ENCODE results near the gene INKA1. TPM values are rescaled to one million over a fixed set of nuclear protein-coding genes. Genes with fewer than 3 reads are reported as not detected.

Gene INKA1
- total RNA-seq, 1 experiment from 2014 or later: not detected

GRCh38 chr3:49801160-49801559 is 1.9 kb upstream of the INKA1 start:
- no peak for DNase-seq
- CTCF ChIA-PET: no interaction called here
- H3K27me3 Mint-ChIP-seq (ENCODE audit: insufficient read depth, unreplicated experiment): peaks cover 2% of the 10 kb centered on the region

GRCh38 chr3:49803465-49804140 is 542 bp downstream of the INKA1 start:
- Mint-ChIP-seq H3K9me3 (ENCODE audit: unreplicated experiment) (no peaks in the 10 kb centered on the region), H3K27me3 (ENCODE audit: insufficient read depth, unreplicated experiment) (peaks cover 2% of the 10 kb centered on the region), H3K36me3 (ENCODE audit: insufficient read depth, unreplicated experiment) (peaks cover 5% of the 10 kb centered on the region), H3K4me3 (ENCODE audit: unreplicated experiment) (peak overlapping the region; percentile 91), H3K4me1 (ENCODE audit: low read depth, unreplicated experiment) (peaks cover 16% of the 10 kb centered on the region), H3K27ac (ENCODE audit: unreplicated experiment) (no peak overlapping the region)
- no TSS peak for BruUV-seq (replicated peaks)
- Histone ChIP-seq H3K4me1 (no peaks in the 10 kb centered on the region), H3K36me3 (ENCODE audit: control insufficient read depth, insufficient read depth, low read length) (no peaks in the 10 kb centered on the region), H3K9me3 (no peaks in the 10 kb centered on the region), H3K4me3 (ENCODE audit: low read depth, low read length) (peak overlapping the region; percentile 74), H3K27me3 (replicated peaks; ENCODE audit: control insufficient read depth, insufficient read depth, low read length) (no peaks in the 10 kb centered on the region)
- TF ChIP-seq CTCF (IDR thresholded peaks at IDR 0.05; ENCODE audit: insufficient read depth in 1 of 2, low read depth in 1 of 2, low read length in 1 of 2, severe bottlenecking in 1 of 2, unreplicated experiment in 1 of 2): no peak
- POLR2A ChIA-PET: interaction anchor here (0.6 kb wide), 1 partner anchor 137 kb away, joined by 7 read pairs; no protein-coding TSS in a partner anchor
- intact Hi-C loops (cut with micrococcal nuclease; ENCODE audit: unreplicated experiment): loop anchor here (2.0 kb wide), 1 partner anchor 17 kb away; the partner anchor contains the start of gene IP6K1
- CTCF ChIA-PET: interaction anchor here (0.6 to 2.6 kb wide), 18 partner anchors 10 to 796 kb away, joined by 3 to 24 read pairs (median 5); partner anchors contain the start of genes AMIGO3, IP6K1, MON1A and MST1R
- no peak for DNase-seq

More at GRCh38 chr3:49801160-49801559, 1.9 kb upstream of the INKA1 start:
- Mint-ChIP-seq H3K4me1 (ENCODE audit: low read depth, unreplicated experiment) (peaks cover 16% of the 10 kb centered on the region), H3K36me3 (ENCODE audit: insufficient read depth, unreplicated experiment) (peaks cover 5% of the 10 kb centered on the region), H3K9me3 (ENCODE audit: unreplicated experiment) (no peaks in the 10 kb centered on the region), H3K27ac (ENCODE audit: unreplicated experiment) (no peak overlapping the region), H3K4me3 (ENCODE audit: unreplicated experiment) (no peak overlapping the region)
- Histone ChIP-seq H3K27me3 (replicated peaks; ENCODE audit: control insufficient read depth, insufficient read depth, low read length) (no peaks in the 10 kb centered on the region), H3K36me3 (ENCODE audit: control insufficient read depth, insufficient read depth, low read length) (no peaks in the 10 kb centered on the region), H3K4me1 (no peaks in the 10 kb centered on the region), H3K4me3 (ENCODE audit: low read depth, low read length) (no peak overlapping the region), H3K9me3 (no peaks in the 10 kb centered on the region)
- no peak for TF ChIP-seq CTCF (IDR thresholded peaks at IDR 0.05; ENCODE audit: insufficient read depth in 1 of 2, low read depth in 1 of 2, low read length in 1 of 2, severe bottlenecking in 1 of 2, unreplicated experiment in 1 of 2)
- intact Hi-C loops (cut with micrococcal nuclease; ENCODE audit: unreplicated experiment): no loop called here
- BruUV-seq (replicated peaks): no TSS peak
- POLR2A ChIA-PET: interaction anchor here (0.6 kb wide), 1 partner anchor 82 kb away, joined by 4 read pairs; the partner anchor contains the start of gene AMIGO3

- no peaks in the 10 kb centered on the region for H3K27me3 ChIP-seq (replicated peaks; ENCODE audit: control insufficient read depth, insufficient read depth, low read length)
- BruUV-seq (replicated peaks): no TSS peak
- no peak overlapping the region for H3K4me3 ChIP-seq (ENCODE audit: low read depth, low read length)
- H3K4me3 Mint-ChIP-seq (ENCODE audit: unreplicated experiment): peak overlapping the region; percentile 91
- POLR2A ChIA-PET: interaction anchor here (1.0 kb wide), 1 partner anchor 18 kb away, joined by 3 read pairs; the partner anchor contains the start of gene IP6K1
- intact Hi-C loops (cut with micrococcal nuclease; ENCODE audit: unreplicated experiment): no loop called here
- no peaks in the 10 kb centered on the region for H3K36me3 ChIP-seq (ENCODE audit: control insufficient read depth, insufficient read depth, low read length)
- no peaks in the 10 kb centered on the region for H3K4me1 ChIP-seq
- H3K27me3 Mint-ChIP-seq (ENCODE audit: insufficient read depth, unreplicated experiment): peaks cover 2% of the 10 kb centered on the region
- no peak for TF ChIP-seq CTCF (IDR thresholded peaks at IDR 0.05; ENCODE audit: insufficient read depth in 1 of 2, low read depth in 1 of 2, low read length in 1 of 2, severe bottlenecking in 1 of 2, unreplicated experiment in 1 of 2)
- H3K9me3 ChIP-seq: no peaks in the 10 kb centered on the region
- H3K27ac Mint-ChIP-seq (ENCODE audit: unreplicated experiment): no peak overlapping the region
- no peak for DNase-seq
- peaks cover 5% of the 10 kb centered on the region for H3K36me3 Mint-ChIP-seq (ENCODE audit: insufficient read depth, unreplicated experiment)
- peaks cover 16% of the 10 kb centered on the region for H3K4me1 Mint-ChIP-seq (ENCODE audit: low read depth, unreplicated experiment)
- CTCF ChIA-PET: interaction anchor here (1.6 to 2.4 kb wide), 2 partner anchors 35 to 103 kb away, joined by 5 to 24 read pairs; no protein-coding TSS in a partner anchor
- H3K9me3 Mint-ChIP-seq (ENCODE audit: unreplicated experiment): no peaks in the 10 kb centered on the region
Measured at GRCh38 chr3:49804141-49805041, 1.3 kb downstream of the INKA1 start.
